HL-60 (cell line): ENCODE measurements around the gene PORCN.

Source experiments
- DNase-seq, 2 experiments: peaks; one replicate each; pipeline ENCODE4 v3.0.0-alpha.2; 2010 to 2020; ENCODE audit warnings: low read depth in 1 of 2, low spot score in 1 of 2
- H3K27ac ChIP-seq: fragments of 250-450 bp; sonication (Bioruptor Pico); replicated peaks from 2 replicates; pipeline ENCODE4 v1.5.1; 2020; ENCODE audit warnings: mild to moderate bottlenecking, moderate library complexity
- H3K27me3 ChIP-seq: fragments of 250-450 bp; sonication (Bioruptor Pico); 2 replicates; pipeline ENCODE4 v1.5.1; 2021; ENCODE audit warnings: mild to moderate bottlenecking, moderate library complexity; ENCODE audit not compliant: insufficient read depth, poor library complexity, severe bottlenecking
- H3K4me3 ChIP-seq: replicated peaks from 2 replicates; pipeline ENCODE4 v1.5.1; 2011; ENCODE audit warnings: mild to moderate bottlenecking, control low read depth, low read length; ENCODE audit not compliant: insufficient read depth
- GABPA ChIP-seq: IDR thresholded peaks from 2 replicates; pipeline ENCODE4 v1.6.1; 2012; ENCODE audit warnings: low read depth
- POLR2AphosphoS5 ChIP-seq: IDR thresholded peaks from 2 replicates; pipeline ENCODE4 v1.6.1; 2012; ENCODE audit warnings: low read depth
- REST ChIP-seq: IDR thresholded peaks from 2 replicates; pipeline ENCODE4 v1.6.1; 2012; ENCODE audit warnings: low read depth; ENCODE audit not compliant: insufficient replicate concordance
- SPI1 ChIP-seq: IDR thresholded peaks from 2 replicates; pipeline ENCODE4 v1.6.1; 2012; ENCODE audit warnings: low read depth, mild to moderate bottlenecking, borderline replicate concordance
- TF ChIP-seq, protein P1 (sequence below): IDR thresholded peaks from one replicate; pipeline ENCODE4 v1.5.1; 2011; ENCODE audit warnings: low read length, control low read depth, inconsistent platforms; ENCODE audit not compliant: insufficient read depth

The PORCN gene

DNA sequence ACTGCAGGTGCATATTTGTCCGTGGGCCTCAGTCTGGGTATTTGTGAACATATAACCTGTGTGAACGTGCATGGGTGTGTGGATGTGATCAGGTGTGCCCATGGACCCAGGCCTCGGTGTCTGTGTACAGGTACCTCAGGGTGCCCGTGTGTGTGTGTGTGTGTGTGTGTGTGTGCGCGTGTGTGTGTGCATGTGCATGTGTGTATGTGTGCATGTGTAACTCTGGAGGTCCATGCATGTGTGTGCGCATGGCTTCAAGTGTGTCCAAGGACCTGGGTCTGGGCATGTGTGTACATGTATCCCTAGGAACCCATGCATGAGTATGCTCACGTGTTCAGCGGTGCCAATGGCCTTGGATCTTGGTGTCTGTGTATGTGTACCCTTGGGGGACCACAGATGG is 17.0 kb upstream of the PORCN start:
- H3K27ac ChIP-seq: no peak overlapping the region
- DNase-seq: no peak
- no peak overlapping the region for H3K4me3 ChIP-seq
- TF ChIP-seq, protein P1, sequence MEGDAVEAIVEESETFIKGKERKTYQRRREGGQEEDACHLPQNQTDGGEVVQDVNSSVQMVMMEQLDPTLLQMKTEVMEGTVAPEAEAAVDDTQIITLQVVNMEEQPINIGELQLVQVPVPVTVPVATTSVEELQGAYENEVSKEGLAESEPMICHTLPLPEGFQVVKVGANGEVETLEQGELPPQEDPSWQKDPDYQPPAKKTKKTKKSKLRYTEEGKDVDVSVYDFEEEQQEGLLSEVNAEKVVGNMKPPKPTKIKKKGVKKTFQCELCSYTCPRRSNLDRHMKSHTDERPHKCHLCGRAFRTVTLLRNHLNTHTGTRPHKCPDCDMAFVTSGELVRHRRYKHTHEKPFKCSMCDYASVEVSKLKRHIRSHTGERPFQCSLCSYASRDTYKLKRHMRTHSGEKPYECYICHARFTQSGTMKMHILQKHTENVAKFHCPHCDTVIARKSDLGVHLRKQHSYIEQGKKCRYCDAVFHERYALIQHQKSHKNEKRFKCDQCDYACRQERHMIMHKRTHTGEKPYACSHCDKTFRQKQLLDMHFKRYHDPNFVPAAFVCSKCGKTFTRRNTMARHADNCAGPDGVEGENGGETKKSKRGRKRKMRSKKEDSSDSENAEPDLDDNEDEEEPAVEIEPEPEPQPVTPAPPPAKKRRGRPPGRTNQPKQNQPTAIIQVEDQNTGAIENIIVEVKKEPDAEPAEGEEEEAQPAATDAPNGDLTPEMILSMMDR: no peak
- no peak for TF ChIP-seq POLR2AphosphoS5
- no peak for TF ChIP-seq SPI1
- TF ChIP-seq GABPA: no peak
- no peak for TF ChIP-seq REST
- H3K27me3 ChIP-seq: no peaks in the 10 kb centered on the region

- Histone ChIP-seq H3K4me3 (no peak overlapping the region), H3K27ac (no peak overlapping the region), H3K27me3 (no peaks in the 10 kb centered on the region)
- TF ChIP-seq, protein P1: no peak
- TF ChIP-seq REST: no peak
- TF ChIP-seq POLR2AphosphoS5: no peak
- TF ChIP-seq GABPA: no peak
- TF ChIP-seq SPI1: no peak
- DNase-seq: peak in 1 of 2 experiments; percentile 34
These were observed 16.4 kb upstream of the PORCN start for GRCh38 chrX:48492293-48492910.

- H3K27ac ChIP-seq: no peak overlapping the region
- H3K4me3 ChIP-seq: no peak overlapping the region
- TF ChIP-seq, protein P1: no peak
- TF ChIP-seq SPI1 (no peak), REST (no peak), GABPA (no peak), POLR2AphosphoS5 (no peak)
- peak in 1 of 2 experiments; percentile 23 for DNase-seq
- H3K27me3 ChIP-seq: no peaks in the 10 kb centered on the region
These were observed 14.9 kb upstream of the PORCN start for GRCh38 chrX:48493890-48494364.
